Keratinocyte (primary cell): Measurements from ENCODE around the gene PPP1R12C.

Experiments
- EZH2 ChIP-seq: IDR thresholded peaks from one replicate; pipeline ENCODE4 v1.6.1; 2012; ENCODE audit warnings: inconsistent platforms, mild to moderate bottlenecking, low read length, moderate library complexity
- TF ChIP-seq, protein P1 (sequence below), 3 experiments: IDR thresholded peaks in 1 of 3; conservative IDR thresholded peaks in 1 of 3; optimal IDR thresholded peaks in 1 of 3; 2 replicates in 2 of 3; 3 replicates in 1 of 3; pipeline versions ENCODE3 to v1.5.1; 2011; ENCODE audit warnings: low read length in 3 of 3, mild to moderate bottlenecking in 3 of 3, moderate library complexity in 2 of 3, control low read depth in 1 of 3, inconsistent platforms in 1 of 3; ENCODE audit not compliant: insufficient read depth in 2 of 3; ENCODE audit errors: extremely low read depth in 1 of 3

DNA sequence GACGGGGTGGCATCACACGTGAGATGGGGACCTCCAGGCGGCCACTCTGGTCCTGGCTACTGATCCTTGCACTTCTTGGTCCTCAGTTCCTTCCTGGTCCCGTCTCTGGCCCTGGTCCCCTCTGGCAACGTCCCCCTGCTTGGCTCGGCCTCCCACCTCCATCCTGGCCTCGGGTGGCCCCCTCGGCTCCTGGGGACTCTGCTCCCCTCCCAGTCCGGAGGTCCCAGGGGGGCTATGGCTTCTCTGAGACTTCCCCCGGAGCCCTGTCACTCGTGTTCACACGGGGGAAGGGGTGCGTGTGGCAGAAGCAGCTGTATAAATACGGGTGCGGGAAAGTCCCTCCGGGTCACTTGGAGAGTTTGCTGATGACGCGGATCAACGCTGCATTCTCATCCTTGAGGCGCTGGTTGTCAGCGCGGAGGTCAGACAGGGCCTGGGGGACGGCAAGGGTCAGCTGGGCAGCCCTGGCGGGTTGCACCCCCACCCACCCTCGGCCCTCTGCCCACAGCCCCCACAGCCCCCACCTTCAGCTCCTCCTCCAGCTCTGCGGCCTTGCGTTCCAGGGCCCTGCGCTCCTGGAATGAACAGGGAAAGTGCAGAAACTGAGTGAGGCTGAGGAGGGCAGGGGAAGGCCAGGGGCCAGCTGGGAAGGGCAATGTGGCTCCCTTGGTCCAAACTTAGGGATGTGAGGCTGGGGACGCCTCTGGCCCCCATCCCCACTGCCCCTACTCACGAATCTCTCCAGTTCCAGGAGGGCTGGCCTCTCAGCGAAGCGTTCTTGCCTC is 26.1 kb downstream of the PPP1R12C start:
- TF ChIP-seq, protein P1, sequence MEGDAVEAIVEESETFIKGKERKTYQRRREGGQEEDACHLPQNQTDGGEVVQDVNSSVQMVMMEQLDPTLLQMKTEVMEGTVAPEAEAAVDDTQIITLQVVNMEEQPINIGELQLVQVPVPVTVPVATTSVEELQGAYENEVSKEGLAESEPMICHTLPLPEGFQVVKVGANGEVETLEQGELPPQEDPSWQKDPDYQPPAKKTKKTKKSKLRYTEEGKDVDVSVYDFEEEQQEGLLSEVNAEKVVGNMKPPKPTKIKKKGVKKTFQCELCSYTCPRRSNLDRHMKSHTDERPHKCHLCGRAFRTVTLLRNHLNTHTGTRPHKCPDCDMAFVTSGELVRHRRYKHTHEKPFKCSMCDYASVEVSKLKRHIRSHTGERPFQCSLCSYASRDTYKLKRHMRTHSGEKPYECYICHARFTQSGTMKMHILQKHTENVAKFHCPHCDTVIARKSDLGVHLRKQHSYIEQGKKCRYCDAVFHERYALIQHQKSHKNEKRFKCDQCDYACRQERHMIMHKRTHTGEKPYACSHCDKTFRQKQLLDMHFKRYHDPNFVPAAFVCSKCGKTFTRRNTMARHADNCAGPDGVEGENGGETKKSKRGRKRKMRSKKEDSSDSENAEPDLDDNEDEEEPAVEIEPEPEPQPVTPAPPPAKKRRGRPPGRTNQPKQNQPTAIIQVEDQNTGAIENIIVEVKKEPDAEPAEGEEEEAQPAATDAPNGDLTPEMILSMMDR (optimal IDR thresholded peaks at IDR 0.05 in 1 of 3, IDR thresholded peaks at IDR 0.05 in 1 of 3, conservative IDR thresholded peaks at IDR 0.05 in 1 of 3; ENCODE audit: extremely low read depth in 1 of 3, insufficient read depth in 2 of 3, low read length in 3 of 3): no peak
- TF ChIP-seq EZH2: no peak
